ENCODE measurements around the gene TMEM39B. TPM values are rescaled to one million over a fixed set of nuclear protein-coding genes. Genes with fewer than 3 reads are reported as not detected.

TMEM39B gene
- total RNA-seq, 4 donors from 2014 or later, result 2.9 to 6.1 (median 4.8) TPM

DNA sequence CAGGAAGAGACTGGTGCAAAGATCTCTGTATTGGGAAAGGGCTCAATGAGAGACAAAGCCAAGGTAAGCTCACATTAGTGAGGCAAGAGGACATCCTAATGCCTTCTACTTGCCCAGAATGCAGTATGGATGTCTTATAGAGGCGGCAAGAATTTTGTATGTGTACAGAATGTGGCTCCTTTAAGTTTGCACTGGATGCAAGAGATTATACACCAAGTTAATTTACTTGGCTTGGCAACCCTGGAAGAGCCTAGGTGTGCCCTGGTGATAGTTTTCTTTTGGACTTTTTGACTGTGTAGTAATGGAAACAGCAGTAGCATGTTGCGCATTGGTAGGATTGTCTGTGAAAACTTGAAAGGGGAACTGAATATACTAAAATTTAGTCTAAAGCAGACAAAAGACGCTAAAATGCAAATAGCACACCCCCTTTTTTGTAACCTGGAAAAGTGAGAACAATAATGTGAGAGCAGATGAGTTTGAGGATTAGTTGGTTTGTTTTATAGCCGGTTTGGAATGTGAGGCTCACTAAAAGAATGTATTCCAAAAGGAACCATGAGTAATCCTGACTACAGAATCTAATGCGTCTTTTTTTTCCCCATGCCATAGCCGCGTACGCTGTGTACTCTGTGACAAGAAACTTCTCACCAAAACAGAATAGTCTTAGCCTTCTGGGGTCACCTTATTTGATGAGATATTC is 41.0 kb upstream of the TMEM39B start:
- no peak for DNase-seq (ENCODE audit: extremely low spot score)
- 43% methylated on average over 8 of the region's 8 CpGs for WGBS
- Histone ChIP-seq H3K27ac (replicated peaks in 1 of 4) (peak overlapping the region; percentile 76 to 82 (median 80)), H3K36me3 (peaks cover 7 to 46% (median 22%) of the 10 kb centered on the region in 4 donors), H3K27me3 (no peaks in the 10 kb centered on the region), H3K4me3 (peak overlapping the region; percentile 4 to 29 (median 26)), H3K9me3 (no peaks in the 10 kb centered on the region), H3K4me1 (peaks cover 18 to 96% (median 79%) of the 10 kb centered on the region in 4 donors)
- no peak for TF ChIP-seq POLR2A (IDR thresholded peaks at IDR 0.05; ENCODE audit: low read depth)
- peak in 1 of 2 donors; percentile 58 for TF ChIP-seq POLR2AphosphoS5 (IDR thresholded peaks at IDR 0.05)
- intact Hi-C loops (cut with DNase I), result no loop called here

DNA sequence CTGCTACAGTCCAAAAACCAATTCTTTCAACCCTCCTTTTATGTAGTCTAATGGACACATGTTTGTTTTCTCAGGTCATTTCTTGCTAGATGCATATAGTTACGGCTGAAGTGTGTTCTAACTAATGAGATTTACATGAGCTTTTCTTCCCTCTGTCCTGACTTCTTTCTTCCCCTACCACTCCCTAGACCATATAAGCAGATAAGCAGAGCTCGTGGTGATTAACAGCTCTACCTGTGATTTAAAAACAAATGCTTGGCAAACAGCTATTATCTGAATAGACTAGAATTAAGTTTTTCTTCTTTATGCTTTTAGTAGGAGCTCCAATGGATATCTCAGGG is 40.5 kb upstream of the TMEM39B start:
- Histone ChIP-seq H3K4me3 (peak overlapping the region; percentile 4 to 29 (median 26)), H3K27ac (replicated peaks in 1 of 4) (peak overlapping the region; percentile 76 to 82 (median 80)), H3K36me3 (peaks cover 7 to 46% (median 27%) of the 10 kb centered on the region in 4 donors), H3K9me3 (no peaks in the 10 kb centered on the region), H3K27me3 (no peaks in the 10 kb centered on the region), H3K4me1 (peaks cover 18 to 94% (median 75%) of the 10 kb centered on the region in 4 donors)
- intact Hi-C loops (cut with DNase I), result no loop called here
- 63% methylated on average over 2 of the region's 2 CpGs for WGBS
- no peak for DNase-seq (ENCODE audit: extremely low spot score)
- TF ChIP-seq POLR2AphosphoS5 (IDR thresholded peaks at IDR 0.05) (no peak), POLR2A (IDR thresholded peaks at IDR 0.05; ENCODE audit: low read depth) (no peak), EP300 (IDR thresholded peaks at IDR 0.05) (no peak)
- TF ChIP-seq, protein P1, sequence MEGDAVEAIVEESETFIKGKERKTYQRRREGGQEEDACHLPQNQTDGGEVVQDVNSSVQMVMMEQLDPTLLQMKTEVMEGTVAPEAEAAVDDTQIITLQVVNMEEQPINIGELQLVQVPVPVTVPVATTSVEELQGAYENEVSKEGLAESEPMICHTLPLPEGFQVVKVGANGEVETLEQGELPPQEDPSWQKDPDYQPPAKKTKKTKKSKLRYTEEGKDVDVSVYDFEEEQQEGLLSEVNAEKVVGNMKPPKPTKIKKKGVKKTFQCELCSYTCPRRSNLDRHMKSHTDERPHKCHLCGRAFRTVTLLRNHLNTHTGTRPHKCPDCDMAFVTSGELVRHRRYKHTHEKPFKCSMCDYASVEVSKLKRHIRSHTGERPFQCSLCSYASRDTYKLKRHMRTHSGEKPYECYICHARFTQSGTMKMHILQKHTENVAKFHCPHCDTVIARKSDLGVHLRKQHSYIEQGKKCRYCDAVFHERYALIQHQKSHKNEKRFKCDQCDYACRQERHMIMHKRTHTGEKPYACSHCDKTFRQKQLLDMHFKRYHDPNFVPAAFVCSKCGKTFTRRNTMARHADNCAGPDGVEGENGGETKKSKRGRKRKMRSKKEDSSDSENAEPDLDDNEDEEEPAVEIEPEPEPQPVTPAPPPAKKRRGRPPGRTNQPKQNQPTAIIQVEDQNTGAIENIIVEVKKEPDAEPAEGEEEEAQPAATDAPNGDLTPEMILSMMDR (IDR thresholded peaks at IDR 0.05), result no peak

DNA sequence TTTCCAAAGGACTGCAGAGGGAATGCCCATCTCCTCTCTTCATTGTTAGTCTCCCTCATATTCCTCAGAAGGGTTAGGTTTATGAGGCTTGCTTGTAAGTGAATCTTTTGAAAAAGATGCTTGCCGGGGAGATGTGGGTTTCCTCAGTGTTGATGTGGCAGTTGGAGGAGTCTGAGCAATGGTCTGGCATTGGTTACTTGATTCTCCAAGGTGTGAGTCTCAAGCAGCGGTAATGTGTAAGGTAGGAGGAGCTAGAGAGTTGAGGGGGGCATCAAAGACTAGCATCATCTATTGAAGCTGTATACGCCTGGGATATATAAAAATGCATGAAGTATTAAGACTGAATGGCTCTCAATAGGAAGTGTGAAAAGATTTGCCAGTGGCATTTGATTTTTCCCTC is 37.6 kb upstream of the TMEM39B start:
- Histone ChIP-seq H3K27ac (replicated peaks in 1 of 4) (no peak overlapping the region), H3K9me3 (no peaks in the 10 kb centered on the region), H3K36me3 (peaks cover 7 to 60% (median 46%) of the 10 kb centered on the region in 4 donors), H3K4me1 (peaks cover 11 to 65% (median 48%) of the 10 kb centered on the region in 4 donors), H3K27me3 (no peaks in the 10 kb centered on the region), H3K4me3 (no peak overlapping the region)
- intact Hi-C loops (cut with DNase I), result no loop called here
- no peak for DNase-seq (ENCODE audit: extremely low spot score)
- WGBS, result 84% methylated on average over 3 of the region's 3 CpGs
- TF ChIP-seq POLR2A (IDR thresholded peaks at IDR 0.05; ENCODE audit: low read depth) (no peak), POLR2AphosphoS5 (IDR thresholded peaks at IDR 0.05) (no peak), EP300 (IDR thresholded peaks at IDR 0.05) (no peak)
- TF ChIP-seq, protein P1 (IDR thresholded peaks at IDR 0.05), result no peak

DNA sequence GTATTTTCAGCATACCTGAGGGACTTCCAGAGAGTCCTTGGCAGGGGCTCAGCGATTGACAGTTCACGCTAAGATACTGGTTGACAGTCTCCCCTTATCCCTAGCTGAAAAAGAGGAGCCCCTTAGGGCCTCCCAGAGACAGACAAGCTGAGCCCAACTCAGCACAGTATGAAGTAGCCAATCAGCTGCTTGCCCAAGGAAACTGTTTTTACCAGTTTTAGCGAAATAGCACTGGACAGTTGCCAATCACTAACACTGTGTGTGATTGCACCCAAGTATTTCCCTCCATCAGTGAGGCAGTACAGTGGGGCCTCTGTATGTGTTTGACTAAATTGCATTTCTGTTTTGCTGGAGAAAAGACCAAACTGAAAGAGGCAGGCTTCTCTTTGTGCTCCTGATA is 32.0 kb upstream of the TMEM39B start:
- Histone ChIP-seq H3K27me3 (no peaks in the 10 kb centered on the region), H3K4me3 (no peak overlapping the region), H3K4me1 (peaks cover 0 to 23% (median 4%) of the 10 kb centered on the region in 4 donors), H3K27ac (replicated peaks in 1 of 4) (peak overlapping the region in 2 of 4 donors; percentile 0 to 29), H3K9me3 (no peaks in the 10 kb centered on the region), H3K36me3 (peaks cover 0 to 60% (median 29%) of the 10 kb centered on the region in 4 donors)
- WGBS, result 36% methylated on average over 1 of the region's 3 CpGs
- intact Hi-C loops (cut with DNase I), result no loop called here
- DNase-seq (ENCODE audit: extremely low spot score), result no peak
- no peak for TF ChIP-seq EP300 (IDR thresholded peaks at IDR 0.05)
- TF ChIP-seq, protein P1 (IDR thresholded peaks at IDR 0.05), result no peak

DNA sequence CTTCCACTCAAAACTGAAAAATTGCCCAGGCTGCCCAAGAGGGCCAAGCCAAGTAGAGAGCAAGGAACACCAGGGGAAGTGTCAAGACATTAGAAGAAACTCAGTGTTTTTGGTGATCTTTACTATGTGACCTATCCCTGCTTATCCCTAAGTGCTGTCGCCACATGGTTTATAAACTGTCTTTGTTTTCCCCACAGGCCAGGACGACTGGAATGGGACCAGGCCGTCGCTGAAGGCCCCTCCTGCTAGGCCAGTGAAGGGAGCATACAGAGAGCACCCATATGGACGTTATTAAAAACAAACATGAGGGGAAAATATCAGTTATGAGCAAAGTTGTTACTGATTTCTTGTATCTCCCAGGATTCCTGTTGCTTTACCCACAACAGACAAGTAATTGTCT is 30.4 kb upstream of the TMEM39B start:
- TF ChIP-seq EP300 (IDR thresholded peaks at IDR 0.05), result no peak
- TF ChIP-seq, protein P1 (IDR thresholded peaks at IDR 0.05), result no peak
- no peak for TF ChIP-seq POLR2A (IDR thresholded peaks at IDR 0.05; ENCODE audit: low read depth)
- TF ChIP-seq POLR2AphosphoS5 (IDR thresholded peaks at IDR 0.05), result no peak
- H3K27me3 ChIP-seq, result no peaks in the 10 kb centered on the region
- intact Hi-C loops (cut with DNase I), result no loop called here
- H3K4me3 ChIP-seq, result no peak overlapping the region
- peak overlapping the region in 1 of 4 donors; percentile 11 for H3K27ac ChIP-seq (replicated peaks in 1 of 4)
- H3K4me1 ChIP-seq, result peaks cover 0 to 12% (median 3%) of the 10 kb centered on the region in 4 donors
- WGBS, result 75% methylated on average over 5 of the region's 5 CpGs
- no peaks in the 10 kb centered on the region for H3K9me3 ChIP-seq
- DNase-seq (ENCODE audit: extremely low spot score), result no peak
- H3K36me3 ChIP-seq, result peaks cover 0 to 53% (median 26%) of the 10 kb centered on the region in 4 donors
